Fibroblast of villous mesenchyme (primary cell): ENCODE data around the gene XRCC1. TPM values are rescaled to one million over a fixed set of nuclear protein-coding genes. Genes with fewer than 3 reads are reported as not detected.

Experiments
- DNase-seq: peaks from one replicate; pipeline ENCODE4 v3.0.0-alpha.2; 2010; ENCODE audit warnings: low read depth
- H3K4me3 ChIP-seq: 2 replicates; pipeline ENCODE4 v1.5.1; 2011; ENCODE audit warnings: low read depth, mild to moderate bottlenecking, low read length
- CTCF ChIP-seq: IDR thresholded peaks from 2 replicates; pipeline ENCODE4 v1.5.1; 2012; ENCODE audit warnings: low read depth, mild to moderate bottlenecking, low read length; ENCODE audit not compliant: insufficient read depth
- total RNA-seq: library from RNA; depleted of rRNA; stranded (reverse); fragments of >200 nt; gene quantifications from 2 replicates; pipeline ENCODE4 v1.2.3, GENCODE V29; 2012

Gene XRCC1
- total RNA-seq, 1 donor, result 28.9 TPM

GRCh38 chr19:43620061-43621001 lies 45.0 kb upstream of the XRCC1 start:
- H3K4me3 ChIP-seq, result peak overlapping the region; percentile 68
- TF ChIP-seq CTCF, result no peak

GRCh38 chr19:43619262-43620060 lies 44.1 kb upstream of the XRCC1 start, which contains the start of gene ZNF428:
Gene ZNF428, minus strand, starts transcription at chr19:43619629. Its CDS starts 5,325 bp downstream, at chr19:43614304.
- peak; percentile 87 for DNase-seq
- H3K4me3 ChIP-seq, result peak within 1 kb of the TSS; percentile 68
- TF ChIP-seq CTCF, result no peak

More at GRCh38 chr19:43620061-43621001, 45.0 kb upstream of the XRCC1 start:
- DNase-seq, result no peak

DNA sequence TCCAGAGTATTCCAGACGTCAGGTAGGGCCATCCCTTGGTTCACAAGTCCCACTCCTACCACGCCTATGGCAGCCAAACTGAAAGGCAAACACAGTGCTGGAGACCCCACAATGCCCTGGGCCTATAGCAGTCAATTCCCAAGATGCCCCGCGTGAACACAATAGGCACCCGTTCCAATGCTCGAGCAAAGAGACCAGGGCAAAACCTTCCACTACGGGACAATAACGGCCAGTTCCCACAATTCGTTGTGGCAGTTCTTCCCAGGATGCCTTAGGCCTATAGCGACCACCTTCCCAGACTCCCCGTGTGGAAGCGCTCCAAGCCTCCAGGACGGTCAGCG lies 43.6 kb upstream of the XRCC1 start:
- TF ChIP-seq CTCF, result no peak
- DNase-seq, result no peak
- peak overlapping the region; percentile 68 for H3K4me3 ChIP-seq

- no peak for TF ChIP-seq CTCF
- no peak overlapping the region for H3K4me3 ChIP-seq
Observed at GRCh38 chr19:43616954-43617353, 41.6 kb upstream of the XRCC1 start.

GRCh38 chr19:43616306-43616705 lies 41.0 kb upstream of the XRCC1 start:
- DNase-seq, result no peak
- TF ChIP-seq CTCF, result no peak
- no peak overlapping the region for H3K4me3 ChIP-seq

More at GRCh38 chr19:43616954-43617353, 41.6 kb upstream of the XRCC1 start:
- DNase-seq, result no peak

- DNase-seq, result no peak
- TF ChIP-seq CTCF, result no peak
- H3K4me3 ChIP-seq, result no peak overlapping the region
Observed at GRCh38 chr19:43612374-43612773, 37.0 kb upstream of the XRCC1 start.
